Loucy (cell line): Measurements from ENCODE around the gene PLPP1.

Source experiments
- CTCF ChIP-seq: fragments of 200-600 bp; sonication (generic); conservative IDR thresholded peaks from 2 replicates; pipeline ENCODE4 v1.5.1; 2014; ENCODE audit warnings: mild to moderate bottlenecking, antibody characterized with exemption, low read length
- EZH2phosphoT487 ChIP-seq: fragments of 200-600 bp; IDR thresholded peaks from 2 replicates; pipeline ENCODE4 v1.6.1; 2018; ENCODE audit warnings: antibody characterized with exemption, mild to moderate bottlenecking, moderate library complexity, borderline replicate concordance

GRCh38 chr5:55557123-55557522, 22.4 kb upstream of the PLPP1 start:
- TF ChIP-seq CTCF = no peak
- no peak for TF ChIP-seq EZH2phosphoT487
